Heart left ventricle (tissue), 13 donors: ENCODE data around the gene STPG4.

ENCODE experiments used
- CTCF ChIP-seq, 12 donors: fragments of 200-600 bp; sonication (generic) in 4 of 12; IDR thresholded peaks; one replicate each; pipeline versions ENCODE4 v1.5.0 to v1.8.0; 2018 to 2022; ENCODE audit warnings: antibody characterized with exemption in 12 of 12, mild to moderate bottlenecking in 5 of 12
- POLR2A ChIP-seq, 2 donors: fragments of 450-650 bp; IDR thresholded peaks; one replicate each; pipeline ENCODE4 v1.6.1; 2017; ENCODE audit warnings: antibody characterized with exemption in 2 of 2, mild to moderate bottlenecking in 2 of 2, moderate library complexity in 2 of 2
- donor health status: ischemic (EF 13 %, LVEDD 7.1; RV severe dilation, severe dysfunction).
- donor health status: DM: no; HTN: yes; CAD: no.
- donor health status: DM: no; HTN: no; CAD: no.
- donor health status: ischemic (EF 25% LVEDD 6.9; RV normal size, moderate dysfunction).
- donor health status: ischemic (EF 25% LVEDD 5.7; RV mildly dilated, moderate dysfunction).
- donor health status: ischemic (EF 35%, LVEDD 5.7; RV mildly dilated, moderate dysfunction).
- donor health status: nonischemic (EF 11% LVEDD 7.7; RV severe dilation, severe dysfunction).
- donor health status: DM: yes; HTN: yes; CAD: no.
- donor health status: PGD.
- donor health status: ischemic (EF 29% LVEDD 5.4; RV normal size, mild dysfunction).
- donor health status: nonischemic (EF 23%, LVEDD 6.1; RV moderate dilation, normal function).

GRCh38 chr2:47193607-47194006, 38.5 kb upstream of the STPG4 start:
- TF ChIP-seq CTCF (IDR thresholded peaks at IDR 0.05) (no peak), POLR2A (IDR thresholded peaks at IDR 0.05) (no peak)
